Ectodermal cell (in vitro differentiated cells): ENCODE results near the gene PRELID2.

Source experiments
- H3K27ac ChIP-seq: 2 replicates; pipeline ENCODE4 v1.7.0; 2013; ENCODE audit warnings: mild to moderate bottlenecking, low read depth, low read length; ENCODE audit not compliant: insufficient read depth, poor library complexity, severe bottlenecking
- H3K27me3 ChIP-seq: 2 replicates; pipeline ENCODE4 v1.7.0; 2013; ENCODE audit warnings: mild to moderate bottlenecking, low read length; ENCODE audit not compliant: insufficient read depth, control insufficient read depth, poor library complexity, severe bottlenecking
- H3K36me3 ChIP-seq: one replicate; pipeline ENCODE4 v1.7.0; 2013; ENCODE audit warnings: low read length; ENCODE audit not compliant: control insufficient read depth, insufficient read depth
- H3K4me1 ChIP-seq: one replicate; pipeline ENCODE4 v1.7.0; 2013; ENCODE audit warnings: low read length; ENCODE audit not compliant: control insufficient read depth, insufficient read depth
- H3K4me3 ChIP-seq: 2 replicates; pipeline ENCODE4 v1.7.0; 2013; ENCODE audit warnings: low read depth, low read length, control low read depth; ENCODE audit not compliant: insufficient read depth
- H3K9me3 ChIP-seq: 2 replicates; pipeline ENCODE4 v1.7.0; 2013; ENCODE audit warnings: mild to moderate bottlenecking, low read length, moderate library complexity; ENCODE audit not compliant: control insufficient read depth
- WGBS, 2 experiments: methylation state at CpG; one replicate each; pipeline ENCODE4 v1.1.7; 2013; ENCODE audit warnings: missing lambda C conversion rate in 2 of 2; 5-methylcytosine and 5-hydroxymethylcytosine counted together

PRELID2 gene

GRCh38 chr5:145824040-145824439, 11.1 kb downstream of the PRELID2 start:
- Histone ChIP-seq H3K27ac (no peak overlapping the region), H3K9me3 (no peaks in the 10 kb centered on the region), H3K4me3 (no peak overlapping the region), H3K27me3 (no peaks in the 10 kb centered on the region), H3K4me1 (no peaks in the 10 kb centered on the region), H3K36me3 (no peaks in the 10 kb centered on the region)
- WGBS, 2 experiments, result 84 to 92% methylated on average over 3 to 4 of the region's 4 CpGs

- H3K4me1 ChIP-seq, result no peaks in the 10 kb centered on the region
- no peaks in the 10 kb centered on the region for H3K36me3 ChIP-seq
- 95 to 96% methylated on average over 4 of the region's 4 CpGs for WGBS, 2 experiments
- no peak overlapping the region for H3K4me3 ChIP-seq
- no peak overlapping the region for H3K27ac ChIP-seq
- H3K27me3 ChIP-seq, result no peaks in the 10 kb centered on the region
- H3K9me3 ChIP-seq, result no peaks in the 10 kb centered on the region
Observed at GRCh38 chr5:145818604-145819003, 16.5 kb downstream of the PRELID2 start.

- no peak overlapping the region for H3K27ac ChIP-seq
- 78 to 83% methylated on average over 1 of the region's 1 CpG for WGBS, 2 experiments
Observed at GRCh38 chr5:145812877-145813276, 22.3 kb downstream of the PRELID2 start.

GRCh38 chr5:145811834-145812625, 23.1 kb downstream of the PRELID2 start:
- H3K27ac ChIP-seq, result no peak overlapping the region
- H3K4me1 ChIP-seq, result no peaks in the 10 kb centered on the region
- H3K27me3 ChIP-seq, result no peaks in the 10 kb centered on the region
- H3K36me3 ChIP-seq, result no peaks in the 10 kb centered on the region
- 63 to 64% methylated on average over 3 of the region's 3 CpGs for WGBS, 2 experiments
- H3K4me3 ChIP-seq, result no peak overlapping the region
- no peaks in the 10 kb centered on the region for H3K9me3 ChIP-seq

More at GRCh38 chr5:145812877-145813276, 22.3 kb downstream of the PRELID2 start:
- Histone ChIP-seq H3K36me3 (no peaks in the 10 kb centered on the region), H3K9me3 (no peaks in the 10 kb centered on the region), H3K4me3 (no peak overlapping the region), H3K4me1 (no peaks in the 10 kb centered on the region), H3K27me3 (no peaks in the 10 kb centered on the region)

GRCh38 chr5:145806923-145807322, 28.2 kb downstream of the PRELID2 start:
- Histone ChIP-seq H3K4me3 (no peak overlapping the region), H3K9me3 (no peaks in the 10 kb centered on the region), H3K4me1 (no peaks in the 10 kb centered on the region), H3K36me3 (no peaks in the 10 kb centered on the region), H3K27ac (no peak overlapping the region), H3K27me3 (no peaks in the 10 kb centered on the region)
- WGBS, 2 experiments, result 95 to 98% methylated on average over 4 to 5 of the region's 5 CpGs

GRCh38 chr5:145805819-145806218, 29.3 kb downstream of the PRELID2 start:
- H3K27ac ChIP-seq, result no peak overlapping the region
- no peak overlapping the region for H3K4me3 ChIP-seq
- no peaks in the 10 kb centered on the region for H3K4me1 ChIP-seq
- H3K27me3 ChIP-seq, result no peaks in the 10 kb centered on the region
- no peaks in the 10 kb centered on the region for H3K9me3 ChIP-seq
- 94 to 100% methylated on average over 2 to 4 of the region's 4 CpGs for WGBS, 2 experiments
- H3K36me3 ChIP-seq, result no peaks in the 10 kb centered on the region

GRCh38 chr5:145804701-145805100, 30.4 kb downstream of the PRELID2 start:
- Histone ChIP-seq H3K27me3 (no peaks in the 10 kb centered on the region), H3K9me3 (no peaks in the 10 kb centered on the region), H3K36me3 (no peaks in the 10 kb centered on the region), H3K27ac (no peak overlapping the region), H3K4me1 (no peaks in the 10 kb centered on the region), H3K4me3 (no peak overlapping the region)
- 81 to 96% methylated on average over 2 of the region's 3 CpGs for WGBS, 2 experiments

GRCh38 chr5:145803112-145804004, 31.8 kb downstream of the PRELID2 start:
- 92 to 94% methylated on average over 8 of the region's 9 CpGs for WGBS, 2 experiments
- no peak overlapping the region for H3K4me3 ChIP-seq
- no peaks in the 10 kb centered on the region for H3K36me3 ChIP-seq
- H3K4me1 ChIP-seq, result no peaks in the 10 kb centered on the region
- H3K27ac ChIP-seq, result no peak overlapping the region
- no peaks in the 10 kb centered on the region for H3K9me3 ChIP-seq
- H3K27me3 ChIP-seq, result no peaks in the 10 kb centered on the region

GRCh38 chr5:145801195-145801594, 33.9 kb downstream of the PRELID2 start:
- H3K4me1 ChIP-seq, result no peaks in the 10 kb centered on the region
- no peak overlapping the region for H3K27ac ChIP-seq
- no peaks in the 10 kb centered on the region for H3K36me3 ChIP-seq
- H3K9me3 ChIP-seq, result no peaks in the 10 kb centered on the region
- H3K27me3 ChIP-seq, result no peaks in the 10 kb centered on the region
- 93 to 98% methylated on average over 4 of the region's 4 CpGs for WGBS, 2 experiments
- no peak overlapping the region for H3K4me3 ChIP-seq

- no peaks in the 10 kb centered on the region for H3K4me1 ChIP-seq
- H3K27me3 ChIP-seq, result no peaks in the 10 kb centered on the region
- H3K4me3 ChIP-seq, result no peak overlapping the region
- H3K9me3 ChIP-seq, result no peaks in the 10 kb centered on the region
- H3K27ac ChIP-seq, result no peak overlapping the region
- no peaks in the 10 kb centered on the region for H3K36me3 ChIP-seq
- WGBS, 2 experiments, result 62 to 66% methylated on average over 2 of the region's 2 CpGs
Observed at GRCh38 chr5:145800181-145800580, 35.0 kb downstream of the PRELID2 start.
